Kidney tubule cell (primary cell): ENCODE data around the gene IMMP2L.

Source experiments
- DNase-seq: peaks from one replicate; pipeline ENCODE4 v3.0.0-alpha.2; 2018; ENCODE audit warnings: low spot score

The IMMP2L gene

DNA sequence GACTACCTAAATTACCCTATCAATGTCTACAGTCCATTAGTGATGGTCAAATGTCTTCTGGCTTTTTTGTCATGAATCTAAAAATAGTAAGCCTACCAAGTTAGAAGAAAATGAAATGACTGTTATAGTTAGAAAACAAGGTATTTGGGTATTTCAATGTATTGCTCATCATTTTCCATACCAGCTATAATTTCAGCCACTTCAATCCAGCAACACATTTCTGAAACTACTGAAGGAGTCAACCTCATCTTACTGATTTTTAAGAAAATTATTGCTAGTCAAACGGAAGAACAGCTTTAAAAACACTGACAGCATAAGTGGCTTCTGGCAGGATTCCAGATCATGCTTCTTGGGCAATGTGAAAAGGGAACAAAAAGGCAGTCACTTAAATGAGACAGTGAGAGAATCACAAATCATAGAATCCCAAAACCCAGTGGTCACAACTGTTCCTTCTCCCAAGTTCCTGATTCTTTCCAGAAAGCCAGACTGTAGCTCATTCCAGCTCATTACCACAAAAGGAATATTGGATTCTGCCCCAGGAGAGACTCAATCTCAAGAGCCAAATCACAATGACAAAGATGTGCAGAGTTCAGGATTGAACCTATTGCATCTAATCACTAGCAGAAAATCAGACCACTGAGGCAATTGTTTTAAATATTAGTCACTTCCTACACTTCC is 532.6 kb downstream of the IMMP2L start:
- peak; percentile 17 for DNase-seq

DNA sequence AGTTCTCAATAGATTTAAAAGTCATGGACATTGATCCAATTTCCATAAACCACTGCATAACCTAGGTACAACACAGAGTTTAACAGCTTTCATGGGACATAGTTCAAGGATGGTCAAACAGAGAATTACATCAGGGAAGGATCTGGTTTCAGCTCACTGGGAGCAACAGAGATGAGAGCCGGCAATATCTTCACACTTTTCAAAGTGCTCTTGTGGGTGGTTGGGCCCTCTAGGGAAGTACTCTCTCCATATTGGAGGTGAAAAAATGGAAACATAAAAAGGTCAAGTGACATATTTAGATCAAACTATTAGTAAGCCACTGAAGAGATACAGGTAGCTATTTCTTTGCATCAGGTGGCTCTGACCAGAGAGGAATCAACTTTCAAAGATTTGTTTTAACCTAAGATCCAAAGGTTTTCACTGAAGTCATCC is 533.1 kb downstream of the IMMP2L start:
- no peak for DNase-seq

- no peak for DNase-seq
These were observed 534.9 kb downstream of the IMMP2L start for GRCh38 chr7:111027396-111027795.

- no peak for DNase-seq
These were observed 535.5 kb downstream of the IMMP2L start for GRCh38 chr7:111026806-111027205.

DNA sequence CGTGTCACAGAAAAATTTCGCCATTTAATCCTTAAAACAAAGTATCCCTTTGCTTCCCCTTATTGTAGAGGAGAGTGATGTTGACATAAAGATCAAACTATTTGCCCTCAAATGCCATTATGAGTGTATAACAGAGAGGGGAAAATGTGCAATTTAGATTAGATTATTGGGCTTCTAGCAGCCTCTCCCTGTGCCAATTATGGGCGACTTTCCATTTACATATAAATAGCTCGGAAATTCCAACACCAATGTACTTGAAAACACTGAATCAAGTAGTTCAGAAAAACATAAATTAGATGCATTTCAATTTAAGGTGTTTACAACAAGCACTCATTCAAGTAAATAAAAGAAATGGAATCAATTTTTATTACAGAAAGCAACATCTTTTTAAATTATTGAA is 535.9 kb downstream of the IMMP2L start:
- no peak for DNase-seq

GRCh38 chr7:111025006-111025405 is 537.3 kb downstream of the IMMP2L start:
- no peak for DNase-seq

GRCh38 chr7:111018960-111019736 is 543.1 kb downstream of the IMMP2L start:
- DNase-seq, result no peak

- no peak for DNase-seq
These were observed 543.8 kb downstream of the IMMP2L start for GRCh38 chr7:111018447-111018846.

DNA sequence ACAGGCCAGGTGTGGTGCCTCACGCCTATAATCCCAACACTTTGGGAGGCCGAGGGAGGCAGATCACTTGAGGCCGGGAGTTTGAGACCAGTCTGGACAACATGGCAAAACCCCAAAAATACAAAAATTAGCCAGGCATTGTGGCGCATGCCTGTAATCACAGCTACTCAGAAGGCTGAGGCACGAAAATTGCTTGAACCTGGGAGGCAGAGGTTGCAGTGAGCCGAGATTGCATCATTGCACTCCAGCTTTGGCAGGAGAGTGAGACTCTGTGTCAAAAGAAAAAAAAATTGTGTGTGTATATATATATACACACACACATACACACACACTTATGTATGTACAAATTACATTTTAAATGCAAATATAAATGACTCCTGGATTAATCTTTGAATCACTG is 548.2 kb downstream of the IMMP2L start:
- DNase-seq, result no peak

DNA sequence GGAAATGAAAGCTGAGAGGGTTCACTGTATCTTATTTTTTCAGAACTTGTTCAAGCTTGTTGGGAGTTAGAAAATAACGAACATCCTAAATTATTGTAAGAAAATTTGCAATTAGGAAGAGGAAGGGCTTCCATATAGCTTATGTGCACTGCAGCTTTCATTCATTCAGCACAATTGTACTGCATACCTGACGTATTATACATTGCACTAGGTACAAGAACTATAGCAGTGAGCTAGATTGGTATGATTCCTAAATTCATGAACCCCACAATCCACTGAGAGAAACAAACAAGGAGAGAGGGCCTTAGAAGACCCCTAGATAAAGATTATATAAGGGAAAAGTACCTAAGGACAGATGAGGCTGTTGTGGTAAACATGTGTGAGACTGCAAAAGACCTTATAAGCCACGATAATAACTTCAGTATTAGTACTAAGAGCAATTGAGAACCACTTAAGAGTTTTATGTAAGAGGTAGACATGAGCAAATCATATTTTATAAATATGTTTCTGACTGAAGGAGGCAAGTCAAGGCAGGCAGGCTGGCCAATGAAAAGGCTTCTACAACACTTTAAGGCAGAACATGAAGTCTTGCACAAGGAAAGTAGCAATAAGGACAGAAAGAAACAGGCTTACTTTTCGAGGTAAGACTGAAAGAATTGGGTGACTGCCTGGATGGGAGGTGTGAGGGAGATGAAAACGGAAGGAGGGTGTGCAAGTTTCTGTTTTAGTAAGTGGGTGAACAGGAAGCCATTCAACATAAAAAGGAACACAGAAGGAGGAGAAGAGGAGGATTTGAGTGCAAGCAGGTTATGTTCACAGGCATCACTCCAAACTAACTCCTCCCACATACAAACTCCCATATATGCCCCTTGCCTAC is 549.3 kb downstream of the IMMP2L start:
- no peak for DNase-seq

GRCh38 chr7:111012149-111012548 is 550.1 kb downstream of the IMMP2L start:
- no peak for DNase-seq

DNA sequence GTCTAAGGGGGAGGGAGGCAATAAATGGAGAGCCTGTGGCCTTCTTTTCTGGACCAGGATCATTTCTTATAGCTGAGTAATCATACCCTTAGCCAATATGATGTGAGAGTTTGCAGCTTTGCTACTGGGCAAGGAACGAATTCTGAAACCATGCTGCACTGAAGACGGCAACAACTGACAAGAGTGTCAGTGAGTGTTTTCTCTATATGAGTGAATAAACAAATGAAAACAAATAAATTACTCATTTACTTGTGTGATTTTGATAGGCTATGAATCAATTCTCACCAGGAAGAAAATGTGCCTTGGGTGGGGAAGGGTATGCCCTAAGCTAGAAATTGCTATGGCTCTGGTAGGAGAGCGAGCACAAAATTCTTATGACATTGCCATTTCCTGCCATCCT is 550.8 kb downstream of the IMMP2L start:
- DNase-seq, result no peak

GRCh38 chr7:111010798-111011197 is 551.5 kb downstream of the IMMP2L start:
- DNase-seq, result no peak

GRCh38 chr7:111009526-111010040 is 552.7 kb downstream of the IMMP2L start:
- no peak for DNase-seq

DNA sequence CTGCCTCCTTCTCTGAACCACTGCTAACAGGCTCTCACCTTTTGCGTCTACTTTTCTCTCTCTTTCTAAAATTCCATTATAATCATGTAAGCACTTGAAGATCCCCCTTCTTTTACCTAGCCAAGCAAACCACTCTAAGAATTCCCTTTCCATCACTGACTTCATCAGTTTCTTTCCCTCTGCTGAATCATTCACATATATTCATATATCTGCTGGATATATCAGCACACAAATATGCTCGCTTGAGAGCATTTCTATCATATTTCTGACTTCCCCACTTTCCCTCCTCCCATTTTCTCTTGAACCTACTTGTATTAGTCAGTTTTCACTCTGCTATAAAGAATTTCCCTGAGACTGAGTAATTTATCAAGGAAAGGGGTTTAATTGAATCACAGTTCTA is 555.6 kb downstream of the IMMP2L start:
- DNase-seq, result peak; percentile 26

DNA sequence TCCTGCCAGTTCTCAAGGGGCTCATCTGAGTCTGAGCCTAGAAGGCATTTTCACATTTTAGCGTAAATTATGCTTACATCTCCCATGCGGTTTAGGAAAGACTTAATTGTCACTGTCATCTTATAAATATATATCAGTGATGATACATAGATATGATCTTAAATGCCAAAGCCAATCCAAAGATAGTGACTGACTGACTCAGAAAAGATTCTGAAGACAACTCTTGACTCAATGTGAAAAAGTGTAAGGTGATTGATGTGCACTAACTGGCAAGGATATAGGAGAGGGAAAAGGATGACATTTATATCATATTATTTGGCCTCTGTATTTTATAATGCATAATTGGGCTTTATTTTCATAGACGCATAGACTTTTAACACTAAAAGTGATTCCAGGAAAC is 556.3 kb downstream of the IMMP2L start:
- no peak for DNase-seq

- no peak for DNase-seq
These were observed 556.8 kb downstream of the IMMP2L start for GRCh38 chr7:111005445-111005844.

- no peak for DNase-seq
These were observed 557.9 kb downstream of the IMMP2L start for GRCh38 chr7:111004310-111004901.

GRCh38 chr7:111003883-111004282 is 558.4 kb downstream of the IMMP2L start:
- no peak for DNase-seq

DNA sequence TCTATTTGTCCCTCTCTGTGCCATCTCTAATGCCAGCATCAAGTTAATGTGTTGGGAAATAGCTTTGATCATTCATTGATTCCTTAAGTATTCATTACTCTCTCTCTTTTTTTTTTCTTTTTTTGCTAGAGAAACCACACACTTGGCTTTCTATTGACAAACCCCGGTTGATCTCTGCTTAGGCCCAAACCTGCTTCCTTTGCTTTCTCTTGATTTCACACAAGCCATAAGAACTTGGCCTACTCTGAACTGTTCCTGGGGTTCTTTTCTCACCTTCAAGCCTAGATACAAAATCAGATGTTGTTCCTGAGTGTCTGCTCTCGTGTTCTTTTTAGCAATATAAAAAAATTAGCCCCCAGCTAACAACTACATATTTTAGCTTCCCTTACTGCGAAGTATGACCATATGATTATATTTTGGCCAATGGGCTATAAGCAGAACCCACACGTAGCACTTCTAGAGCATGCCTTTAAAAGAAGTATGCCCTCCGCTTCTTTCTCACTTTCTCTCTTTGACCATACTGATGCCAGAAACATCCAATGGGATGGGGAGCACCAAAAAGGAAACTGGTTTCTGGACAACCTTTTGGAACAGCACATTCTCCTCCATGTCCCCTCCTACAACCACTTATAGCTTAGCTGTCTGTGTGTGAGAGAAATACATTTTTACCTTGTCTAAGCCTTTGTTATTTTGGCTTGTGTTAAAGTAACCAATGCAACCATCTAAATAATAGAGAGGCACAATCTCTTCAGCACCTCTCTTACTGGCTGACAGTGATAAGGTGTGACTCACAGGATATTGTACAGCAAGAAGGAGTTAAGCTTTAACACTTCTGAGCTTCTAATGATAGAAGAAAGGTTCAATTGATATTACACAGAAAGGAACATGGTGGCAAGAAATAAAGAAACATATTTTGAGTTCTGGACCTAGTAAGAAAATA is 568.0 kb downstream of the IMMP2L start:
- DNase-seq, result peak; percentile 51
